ENCODE data around the gene CD69.

The CD69 gene

GRCh38 chr12:9779209-9779608 lies 18.5 kb upstream of the CD69 start:
- no peak for DNase-seq

DNA sequence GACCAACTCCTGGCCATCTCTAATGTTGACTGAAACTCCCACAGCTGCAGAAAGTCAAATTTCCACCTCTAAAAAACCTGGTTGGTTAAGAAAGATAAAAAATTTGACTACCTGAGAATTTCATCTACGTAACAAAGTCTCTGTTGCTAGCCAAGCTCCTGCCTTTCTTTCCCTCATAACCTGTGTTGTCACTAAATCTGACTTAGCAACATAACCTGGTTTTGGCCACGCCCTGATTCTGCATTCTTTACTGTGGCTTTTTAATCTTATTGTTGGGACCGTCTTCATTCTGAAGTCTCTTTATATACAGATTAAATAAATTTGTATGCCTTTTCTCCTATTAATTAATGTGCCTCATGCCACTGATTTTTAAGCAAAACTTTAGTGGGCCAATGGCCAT lies 16.1 kb upstream of the CD69 start:
- no peak for DNase-seq

GRCh38 chr12:9773216-9773877 lies 12.6 kb upstream of the CD69 start:
- no peak for DNase-seq

DNA sequence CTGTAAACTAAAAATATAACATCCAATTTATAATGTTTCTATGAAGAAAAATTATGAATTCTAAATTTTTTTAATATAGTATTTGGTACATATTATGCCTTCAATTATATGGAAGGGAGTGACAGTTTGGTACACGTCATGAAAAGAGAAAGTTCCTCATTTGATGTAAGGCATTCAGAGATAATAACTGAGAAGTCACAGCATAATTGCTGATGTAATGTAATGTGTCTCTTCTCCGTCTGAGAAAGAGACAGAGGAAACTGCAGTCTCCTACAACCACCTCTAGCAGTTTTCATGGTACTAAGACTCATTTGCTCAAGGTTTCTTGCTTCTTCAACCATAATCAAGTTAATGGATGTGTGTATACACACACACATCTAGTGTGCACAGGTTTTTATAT lies 2.3 kb upstream of the CD69 start:
- no peak for DNase-seq

GRCh38 chr12:9762369-9762768 lies 1.7 kb upstream of the CD69 start:
- DNase-seq = no peak

DNA sequence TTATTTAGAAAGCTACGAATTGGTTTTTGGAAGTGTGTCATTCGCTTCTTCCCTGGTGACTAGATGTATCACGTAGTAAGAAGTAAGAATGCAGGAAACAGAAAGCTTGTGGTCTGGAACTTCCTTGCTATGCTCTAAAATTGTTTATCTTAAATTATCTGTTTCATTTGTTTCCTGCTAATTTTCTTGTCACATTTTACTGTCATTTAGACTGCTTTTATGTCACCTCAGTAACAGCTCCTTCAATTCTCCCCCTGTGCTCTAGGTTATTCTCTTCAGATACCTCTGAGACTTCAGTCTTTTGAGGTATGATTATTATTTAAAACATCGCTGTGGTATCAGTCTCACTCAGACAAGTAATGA lies 699 bp upstream of the CD69 start:
- no peak for DNase-seq

GRCh38 chr12:9760120-9760519 lies 581 bp downstream of the CD69 start:
- DNase-seq = no peak

- DNase-seq = no peak
Measured at GRCh38 chr12:9759694-9760093, 1.0 kb downstream of the CD69 start.

DNA sequence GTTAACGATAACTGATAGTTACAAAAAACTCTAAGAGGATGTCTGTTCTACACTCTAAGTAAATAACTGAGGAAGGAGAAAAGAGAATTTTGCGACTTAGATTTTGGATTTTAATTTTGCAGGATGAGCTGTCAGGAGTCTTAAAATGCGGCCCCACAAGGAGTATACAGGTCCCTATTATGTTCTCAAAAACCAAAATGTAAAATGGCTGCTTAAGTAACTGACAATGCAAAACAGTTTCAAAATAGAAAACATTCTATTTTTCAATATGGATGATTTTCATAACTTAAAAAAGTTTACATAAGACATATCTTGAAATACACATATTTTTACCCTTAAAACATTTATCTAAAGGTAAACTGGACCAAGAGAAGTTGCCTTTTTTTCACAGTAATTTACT lies 2.6 kb downstream of the CD69 start:
- no peak for DNase-seq

- no peak for DNase-seq
Measured at GRCh38 chr12:9757433-9758025, 3.2 kb downstream of the CD69 start.

DNA sequence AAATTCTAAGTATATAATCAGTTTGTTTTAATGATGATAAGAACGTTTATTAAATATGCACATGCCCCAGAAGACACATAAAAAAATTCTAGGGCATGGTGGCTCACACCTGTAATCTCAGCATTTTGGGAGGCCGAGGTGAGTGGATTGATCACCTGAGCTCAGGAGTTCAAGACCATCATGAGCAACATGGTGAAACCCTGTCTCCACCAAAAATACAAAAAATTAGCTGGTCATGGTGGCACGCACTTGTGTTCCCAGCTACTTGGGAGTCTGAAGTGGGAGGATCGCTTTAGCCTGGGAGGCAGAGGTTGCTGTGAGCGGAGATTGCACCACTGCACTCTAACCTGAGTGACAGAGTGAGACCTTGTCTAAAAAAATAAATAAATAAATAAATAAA lies 4.0 kb downstream of the CD69 start:
- no peak for DNase-seq

- no peak for DNase-seq
Measured at GRCh38 chr12:9756170-9756569, 4.5 kb downstream of the CD69 start.

DNA sequence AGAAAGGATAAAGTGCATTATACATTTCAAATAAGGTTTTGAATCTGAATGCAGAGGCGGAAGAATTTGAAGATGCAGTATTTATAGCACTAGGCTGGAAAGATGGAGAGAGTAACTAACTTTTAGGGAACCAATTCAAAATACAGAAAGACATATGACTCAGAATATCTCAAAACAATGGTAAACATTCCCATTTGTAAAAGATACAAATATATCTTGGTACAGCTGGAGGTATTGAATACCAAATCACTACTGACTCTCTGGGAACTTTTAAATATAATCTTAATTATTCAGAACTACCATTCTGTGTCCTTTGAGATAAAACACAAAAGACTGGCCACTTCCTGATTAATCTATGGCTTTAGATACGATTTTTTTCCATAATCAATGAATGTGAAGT lies 5.1 kb downstream of the CD69 start:
- no peak for DNase-seq

GRCh38 chr12:9755035-9755434 lies 5.7 kb downstream of the CD69 start:
- no peak for DNase-seq

GRCh38 chr12:9754099-9754927 lies 6.4 kb downstream of the CD69 start:
- no peak for DNase-seq

GRCh38 chr12:9753498-9753897 lies 7.2 kb downstream of the CD69 start:
- no peak for DNase-seq

DNA sequence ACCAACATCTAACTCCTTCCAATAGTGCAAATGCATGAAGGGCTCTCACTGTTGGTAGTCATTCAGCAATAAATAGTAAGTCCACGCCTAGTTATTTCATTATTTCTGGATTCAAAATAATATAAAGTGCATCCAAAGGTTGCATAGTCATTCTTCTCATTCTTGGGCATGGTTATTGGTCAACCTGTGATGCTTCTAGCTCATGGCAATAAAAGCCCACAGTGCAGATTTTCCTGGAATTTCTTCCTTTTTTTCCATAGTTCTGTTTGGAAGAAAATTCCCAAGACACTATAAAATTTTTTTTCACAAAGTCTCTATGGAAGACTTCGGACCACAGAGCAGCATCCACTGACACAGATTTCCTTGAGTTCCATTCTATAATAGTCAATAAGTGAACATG lies 7.6 kb downstream of the CD69 start:
- no peak for DNase-seq

DNA sequence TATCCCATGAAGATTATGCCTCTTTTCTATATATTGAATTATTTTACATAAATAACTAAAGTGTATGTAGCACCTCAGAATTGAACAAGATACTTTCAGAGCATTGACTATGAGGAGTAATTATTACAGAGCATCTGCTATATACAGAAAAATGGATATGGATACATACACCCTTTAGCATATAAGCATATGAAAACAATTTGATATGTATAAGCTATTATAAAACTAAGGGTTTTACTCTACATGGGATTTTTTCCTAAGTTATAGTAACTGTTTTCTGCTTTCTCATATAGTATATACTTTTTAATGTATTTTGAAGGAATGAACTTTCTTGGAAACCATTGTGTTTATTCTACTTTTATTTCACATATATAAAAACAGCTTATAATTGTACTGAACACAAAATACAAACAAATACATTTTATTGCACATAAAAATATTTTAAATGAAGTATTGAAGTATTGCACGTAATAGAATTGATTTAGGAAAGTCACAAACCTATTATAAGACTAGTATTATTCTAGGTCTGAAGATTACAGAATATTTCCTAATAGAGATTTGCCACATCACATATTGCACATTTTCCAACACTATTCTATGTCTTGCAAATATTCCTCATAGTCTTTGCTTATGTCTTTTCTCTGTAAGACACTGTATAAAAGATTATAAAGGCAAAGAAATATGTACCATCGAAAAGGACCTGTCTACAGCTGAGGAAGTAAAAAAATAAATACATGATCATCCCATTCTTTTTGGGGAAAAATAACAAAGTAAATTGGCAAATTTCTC lies 8.4 kb downstream of the CD69 start:
- DNase-seq = no peak

DNA sequence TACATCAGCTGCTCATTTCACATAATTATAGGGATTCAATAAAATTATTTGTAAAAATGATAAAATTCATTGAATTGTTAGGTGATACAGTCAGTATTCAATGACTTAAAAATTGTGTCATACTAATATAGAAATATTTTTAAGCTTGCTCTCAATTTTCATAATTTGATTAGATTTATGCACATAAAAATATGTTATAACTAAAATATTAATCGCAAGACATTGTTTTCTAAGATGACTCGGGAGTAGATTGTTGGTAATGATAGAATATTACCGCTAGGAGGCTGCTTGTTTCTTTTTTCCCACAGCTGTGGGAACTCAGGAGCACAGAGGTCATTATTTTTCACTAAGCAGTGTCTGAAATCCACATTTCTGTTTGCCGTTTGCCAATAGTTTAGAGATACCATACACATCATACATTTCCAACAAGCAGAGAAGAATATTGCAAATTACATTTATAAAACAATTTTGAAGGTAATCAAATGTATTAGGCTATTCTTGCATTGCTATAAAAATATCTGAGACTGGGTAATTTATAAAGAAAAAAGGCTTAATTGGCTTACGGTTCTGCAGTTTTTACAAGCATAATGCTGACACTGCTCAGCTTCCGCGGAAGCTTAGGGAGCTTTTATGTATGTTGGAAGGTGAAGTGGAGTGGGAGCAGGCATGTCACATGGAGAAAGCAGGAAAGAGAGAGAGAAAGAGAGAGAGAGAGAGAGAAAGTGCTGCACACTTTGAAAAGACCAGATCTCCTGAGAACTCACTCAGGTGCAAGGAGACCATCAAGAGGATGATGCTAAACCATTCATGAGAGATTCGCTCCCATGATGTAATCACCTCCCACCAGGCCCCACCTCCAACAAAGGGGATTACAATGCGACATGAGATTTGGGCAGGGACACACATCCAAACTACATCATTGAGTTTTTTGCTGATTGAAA lies 9.2 kb downstream of the CD69 start:
- no peak for DNase-seq

DNA sequence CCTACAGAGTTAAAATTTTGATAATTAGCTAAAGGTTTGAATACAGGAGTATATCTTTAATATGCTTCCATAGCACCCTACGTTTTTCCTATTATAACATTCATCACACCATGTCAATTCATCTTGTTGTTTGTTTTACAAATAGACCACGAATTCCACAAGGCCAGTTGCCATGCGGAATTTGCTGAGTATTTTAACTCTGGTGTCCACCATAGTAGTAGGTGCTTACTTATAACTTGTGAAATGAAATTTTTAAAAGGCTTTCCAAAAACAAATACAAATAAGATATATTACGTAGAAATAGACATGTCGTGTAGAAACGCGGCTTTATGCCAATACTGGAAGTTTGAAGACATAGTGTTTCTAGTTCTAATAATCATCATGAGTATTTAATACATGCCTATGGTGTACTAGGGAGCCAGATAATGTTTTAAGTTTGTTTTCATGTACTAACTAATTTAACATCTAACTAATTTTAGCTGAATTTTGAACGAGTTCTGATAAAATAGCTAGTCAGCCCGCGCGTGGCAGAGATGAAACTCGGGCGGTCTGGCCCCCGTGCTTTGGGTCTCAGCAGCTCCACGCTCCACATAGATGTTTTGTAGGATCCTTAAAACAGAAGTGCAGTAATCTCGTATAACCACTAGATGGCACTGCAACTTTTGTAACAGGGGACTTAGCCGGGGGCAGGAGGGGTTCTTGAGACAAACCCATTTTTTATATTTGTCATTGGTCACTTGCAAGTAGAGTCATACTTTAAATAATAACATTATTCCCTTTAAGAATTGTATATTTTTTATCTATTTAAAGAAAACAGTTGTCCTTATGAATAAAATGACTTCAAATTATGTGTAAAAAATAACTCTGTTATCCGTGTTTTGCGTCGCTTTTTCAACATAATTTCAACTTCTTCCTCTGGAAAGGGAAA lies 10.2 kb downstream of the CD69 start:
- DNase-seq = peak; percentile 19

- DNase-seq = no peak
Measured at GRCh38 chr12:9749640-9750039, 11.1 kb downstream of the CD69 start.

Data from NCI-H2107 (cell line).